Stomach (tissue), 9 donors: ENCODE data around the gene CREB1. TPM values are rescaled to one million over a fixed set of nuclear protein-coding genes. Genes with fewer than 3 reads are reported as not detected.

ENCODE experiments used
- DNase-seq, 2 donors: peaks; one replicate each; pipeline versions ENCODE4 v3.0.0 to v3.0.0-alpha.2; 2013 to 2019
- H3K27ac ChIP-seq, 5 donors: fragments of 200-600 bp in 4 of 5; sonication (generic) in 4 of 5; one replicate each; pipeline ENCODE4 v1.5.1; 2013 to 2019; ENCODE audit warnings: mild to moderate bottlenecking in 1 of 5, moderate library complexity in 1 of 5
- H3K27me3 ChIP-seq, 3 donors: fragments of 200-600 bp; sonication (generic); one replicate each; pipeline ENCODE4 v1.5.1; 2017 to 2019; ENCODE audit warnings: mixed run types in 1 of 3
- H3K36me3 ChIP-seq, 4 donors: fragments of 200-600 bp; sonication (generic); 1 replicate in 3 of 4; 2 replicates in 1 of 4; pipeline ENCODE4 v1.5.1; 2016 to 2019
- H3K4me1 ChIP-seq, 4 donors: fragments of 200-600 bp; sonication (generic); one replicate each; pipeline ENCODE4 v1.5.1; 2016 to 2019
- H3K4me3 ChIP-seq, 4 donors: fragments of 200-600 bp; sonication (generic) in 3 of 4; one replicate each; pipeline ENCODE4 v1.5.1; 2016 to 2019; ENCODE audit warnings: mild to moderate bottlenecking in 1 of 4
- H3K9me3 ChIP-seq, 4 donors: fragments of 200-600 bp; sonication (generic); one replicate each; pipeline ENCODE4 v1.5.1; 2016 to 2019
- CTCF ChIP-seq, 7 experiments: fragments of 450-650 bp in 4 of 7; fragments of 200-600 bp in 3 of 7; sonication (generic) in 3 of 7; IDR thresholded peaks; one replicate each; pipeline ENCODE4 v1.5.1; 2016 to 2019; ENCODE audit warnings: antibody characterized with exemption in 7 of 7, control low read depth in 2 of 7, mild to moderate bottlenecking in 1 of 7
- EP300 ChIP-seq: sonication (generic); formaldehyde crosslinking; IDR thresholded peaks from one replicate; pipeline ENCODE4 v1.6.1; 2017; ENCODE audit warnings: antibody characterized with exemption
- POLR2A ChIP-seq, 4 donors: fragments of 450-650 bp; IDR thresholded peaks; one replicate each; pipeline ENCODE4 v1.6.1; 2016; ENCODE audit warnings: antibody characterized with exemption in 4 of 4, control low read depth in 2 of 4, mild to moderate bottlenecking in 1 of 4, moderate library complexity in 1 of 4
- POLR2AphosphoS5 ChIP-seq, 3 donors: sonication (generic); formaldehyde crosslinking; IDR thresholded peaks; one replicate each; pipeline ENCODE4 v1.6.1; 2016; ENCODE audit warnings: antibody characterized with exemption in 3 of 3
- WGBS, 5 donors: extraction: QIAGEN DNeasy Blood & Tissue Kit in 3 of 5; methylation state at CpG; one replicate each; pipeline versions ENCODE4 v1.1.5 to v1.1.7; 2013 to 2018; 5-methylcytosine and 5-hydroxymethylcytosine counted together
- intact Hi-C: fragments of 100-400 bp; cut with DNase I; formaldehyde crosslinking; loops from one replicate; pipeline ENCODE4 v1.15.1; 2023; ENCODE audit warnings: low total_unique reads
- polyA plus RNA-seq, 3 donors: library from polyadenylated mRNA; stranded (reverse); fragments of 200-250 nt; gene quantifications; one replicate each; pipeline ENCODE4 v1.2.3, GENCODE V29; 2013
- total RNA-seq, 5 donors: library from RNA; depleted of rRNA; stranded (reverse); fragments of >200 nt; gene quantifications; one replicate each; pipeline versions ENCODE4 v1.1.0 to v1.2.3, GENCODE V29; 2014 to 2016
- donor health status: healthy with polysubstance abuse.
- donor health status: Bipolar disorder and iron deficiency.
- donor health status: healthy.

The CREB1 gene
- total and polyA plus RNA-seq, 8 donors = 5.2 to 58.6 (median 16.3) TPM

DNA sequence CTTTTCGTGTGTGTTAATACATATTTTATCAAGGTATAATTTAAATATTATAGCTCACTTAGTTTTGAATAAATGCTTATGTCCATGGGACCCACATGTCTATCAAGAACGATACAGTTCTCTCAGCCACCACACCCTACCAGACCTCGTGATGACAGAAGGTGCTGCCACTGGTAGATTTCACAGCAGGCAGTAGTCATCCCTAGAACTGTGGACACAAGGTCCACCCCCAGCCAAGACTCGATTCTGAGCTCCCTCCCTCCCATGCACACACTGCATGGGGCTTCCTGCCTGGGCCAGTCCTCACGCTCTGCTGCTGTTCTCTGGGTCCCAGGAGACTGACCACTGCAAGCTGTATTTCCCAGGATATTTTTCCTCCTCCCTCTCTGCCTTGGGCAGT lies 26.5 kb upstream of the CREB1 start:
- intact Hi-C loops = no loop called here
- Histone ChIP-seq H3K4me1 (peaks cover 0 to 18% (median 9%) of the 10 kb centered on the region in 4 donors), H3K4me3 (no peak overlapping the region), H3K27ac (no peak overlapping the region), H3K27me3 (no peaks in the 10 kb centered on the region), H3K36me3 (no peaks in the 10 kb centered on the region), H3K9me3 (no peaks in the 10 kb centered on the region)
- WGBS, 5 donors = 58 to 67% (median 60%) methylated on average over 5 of the region's 5 CpGs
- peak in 1 of 2 donors; percentile 16 for DNase-seq
- no peak for TF ChIP-seq CTCF (IDR thresholded peaks at IDR 0.05)
- TF ChIP-seq POLR2A (IDR thresholded peaks at IDR 0.05) = no peak
- no peak for TF ChIP-seq POLR2AphosphoS5 (IDR thresholded peaks at IDR 0.05)
- TF ChIP-seq EP300 = no peak

DNA sequence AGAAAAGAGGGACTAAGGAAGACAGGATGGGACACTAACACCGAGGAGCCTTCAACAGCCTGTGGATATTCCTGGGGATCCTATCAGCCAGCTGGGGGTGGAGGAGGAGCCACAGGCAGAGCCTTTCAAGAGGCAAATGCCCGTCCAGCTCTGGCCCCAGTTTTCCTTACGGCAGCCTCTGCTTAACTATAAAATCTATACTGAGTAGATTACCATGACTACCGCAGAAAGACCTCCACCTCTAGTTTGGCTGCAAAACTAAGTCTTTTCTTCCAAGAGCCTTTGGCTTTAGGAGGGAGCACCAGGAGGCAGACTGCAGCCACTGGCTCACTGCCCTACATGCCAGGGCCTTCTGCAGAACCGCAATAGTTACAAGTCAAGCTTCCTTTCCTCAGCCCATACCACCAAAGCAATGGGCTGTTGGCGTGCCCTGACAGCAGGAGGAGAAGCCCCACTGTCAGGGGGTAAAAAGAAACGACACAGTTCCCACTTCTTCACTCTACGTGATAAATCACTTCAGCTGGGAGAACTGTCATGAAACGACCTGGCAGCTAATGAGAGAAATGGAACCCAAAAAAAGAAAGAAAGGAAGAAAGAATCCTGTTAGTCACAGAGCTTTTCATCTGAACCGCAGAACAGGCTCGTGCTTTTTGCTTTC lies 25.1 kb upstream of the CREB1 start:
- no peaks in the 10 kb centered on the region for H3K36me3 ChIP-seq
- peak in 1 of 2 donors; percentile 37 for DNase-seq
- peak overlapping the region in 2 of 5 donors; percentile 22 to 54 for H3K27ac ChIP-seq
- 46 to 63% (median 51%) methylated on average over 11 of the region's 11 CpGs for WGBS, 5 donors
- intact Hi-C loops = no loop called here
- TF ChIP-seq POLR2AphosphoS5 (IDR thresholded peaks at IDR 0.05) = no peak
- no peak for TF ChIP-seq CTCF (IDR thresholded peaks at IDR 0.05)
- TF ChIP-seq EP300 = no peak
- TF ChIP-seq POLR2A (IDR thresholded peaks at IDR 0.05) = no peak
- peak overlapping the region in 1 of 4 donors; percentile 8 for H3K4me3 ChIP-seq
- peaks cover 0 to 18% (median 9%) of the 10 kb centered on the region in 4 donors for H3K4me1 ChIP-seq
- no peaks in the 10 kb centered on the region for H3K27me3 ChIP-seq
- H3K9me3 ChIP-seq = no peaks in the 10 kb centered on the region

- H3K4me1 ChIP-seq = peaks cover 0 to 18% (median 9%) of the 10 kb centered on the region in 4 donors
- no peaks in the 10 kb centered on the region for H3K36me3 ChIP-seq
- TF ChIP-seq POLR2A (IDR thresholded peaks at IDR 0.05) (no peak), POLR2AphosphoS5 (IDR thresholded peaks at IDR 0.05) (no peak), CTCF (IDR thresholded peaks at IDR 0.05) (no peak), EP300 (no peak)
- H3K27ac ChIP-seq = peak overlapping the region in 2 of 5 donors; percentile 22 to 54
- 45 to 65% (median 53%) methylated on average over 3 of the region's 3 CpGs for WGBS, 5 donors
- no peak overlapping the region for H3K4me3 ChIP-seq
- peak in 1 of 2 donors; percentile 26 for DNase-seq
- no peaks in the 10 kb centered on the region for H3K27me3 ChIP-seq
- intact Hi-C loops = no loop called here
- no peaks in the 10 kb centered on the region for H3K9me3 ChIP-seq
Observed at GRCh38 chr2:207505171-207505570, 24.6 kb upstream of the CREB1 start.

GRCh38 chr2:207505728-207506127 lies 24.0 kb upstream of the CREB1 start:
- intact Hi-C loops = no loop called here
- no peaks in the 10 kb centered on the region for H3K27me3 ChIP-seq
- no peaks in the 10 kb centered on the region for H3K9me3 ChIP-seq
- H3K4me3 ChIP-seq = no peak overlapping the region
- no peaks in the 10 kb centered on the region for H3K36me3 ChIP-seq
- peak in 1 of 2 donors; percentile 12 for DNase-seq
- WGBS, 5 donors = 8 to 28% (median 25%) methylated on average over 1 of the region's 1 CpG
- H3K27ac ChIP-seq = peak overlapping the region in 1 of 5 donors; percentile 54
- TF ChIP-seq POLR2A (IDR thresholded peaks at IDR 0.05) (no peak), EP300 (no peak)
- peaks cover 0 to 18% (median 9%) of the 10 kb centered on the region in 4 donors for H3K4me1 ChIP-seq

DNA sequence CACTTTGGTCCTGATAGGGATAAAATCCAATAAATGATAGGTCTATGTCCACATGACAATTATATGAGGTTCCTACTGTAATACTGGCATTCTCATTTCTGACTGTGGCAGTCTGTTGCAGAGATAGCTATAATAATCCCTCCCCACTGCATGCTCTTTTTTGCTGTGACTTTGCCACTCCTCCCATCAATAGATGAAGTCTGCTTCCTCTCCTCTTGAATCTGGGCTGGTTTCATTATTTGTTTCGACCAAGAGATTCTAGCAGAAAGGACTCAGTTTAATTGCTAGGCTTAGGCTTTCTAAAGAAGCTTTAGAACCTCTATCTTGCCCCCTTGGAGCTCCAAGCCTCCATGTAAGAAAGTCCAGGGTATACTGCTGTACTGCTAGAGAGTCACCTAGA lies 23.3 kb upstream of the CREB1 start:
- H3K27ac ChIP-seq = no peak overlapping the region
- no peaks in the 10 kb centered on the region for H3K9me3 ChIP-seq
- H3K4me1 ChIP-seq = peaks cover 0 to 18% (median 9%) of the 10 kb centered on the region in 4 donors
- H3K4me3 ChIP-seq = no peak overlapping the region
- intact Hi-C loops = no loop called here
- no peaks in the 10 kb centered on the region for H3K36me3 ChIP-seq
- no peak for DNase-seq
- H3K27me3 ChIP-seq = no peaks in the 10 kb centered on the region
- 85 to 88% (median 87%) methylated on average over 1 of the region's 1 CpG for WGBS, 5 donors
- TF ChIP-seq EP300 (no peak), POLR2A (IDR thresholded peaks at IDR 0.05) (no peak), POLR2AphosphoS5 (IDR thresholded peaks at IDR 0.05) (no peak), CTCF (IDR thresholded peaks at IDR 0.05) (no peak)
